Measurements from ENCODE around the gene ANKFN1.

Gene ANKFN1

DNA sequence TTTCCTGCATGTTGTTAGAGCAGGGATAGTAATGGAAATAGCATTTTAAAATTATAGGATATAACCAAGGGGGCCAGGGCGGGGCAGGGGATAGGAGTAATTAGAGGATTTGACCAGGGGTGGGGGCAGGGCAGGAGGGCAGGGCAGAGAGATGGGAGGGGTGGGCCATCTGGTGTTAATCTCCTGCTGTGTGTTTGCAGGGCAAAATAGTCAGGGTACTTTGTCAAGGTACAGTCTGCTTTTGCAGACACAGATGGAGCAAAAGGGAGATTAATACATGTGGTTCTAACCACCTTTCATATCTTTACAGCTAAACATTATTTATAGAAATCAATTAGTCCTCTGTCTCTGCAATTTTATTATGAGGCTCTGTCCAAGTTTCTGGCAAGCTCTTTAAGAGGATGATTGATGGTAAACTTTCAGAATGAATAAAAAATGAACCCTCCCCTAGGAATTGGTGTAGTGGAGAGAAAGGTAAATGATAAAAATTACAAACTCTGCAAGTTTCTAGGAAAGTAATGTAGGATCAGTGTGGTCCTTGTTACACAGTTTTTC is 6.6 kb downstream of the ANKFN1 start:
- no peaks in the 10 kb centered on the region for H3K9me3 Mint-ChIP-seq
- H3K27me3 Mint-ChIP-seq (ENCODE audit: low read depth), result peaks cover 3% of the 10 kb centered on the region
- no peaks in the 10 kb centered on the region for H3K4me1 Mint-ChIP-seq (ENCODE audit: low read depth)
- H3K36me3 Mint-ChIP-seq (ENCODE audit: low read depth), result no peaks in the 10 kb centered on the region
- DNase-seq (ENCODE audit: low spot score), result no peak
- no peak overlapping the region for H3K27ac Mint-ChIP-seq
- H3K4me3 Mint-ChIP-seq, result no peak overlapping the region

DNA sequence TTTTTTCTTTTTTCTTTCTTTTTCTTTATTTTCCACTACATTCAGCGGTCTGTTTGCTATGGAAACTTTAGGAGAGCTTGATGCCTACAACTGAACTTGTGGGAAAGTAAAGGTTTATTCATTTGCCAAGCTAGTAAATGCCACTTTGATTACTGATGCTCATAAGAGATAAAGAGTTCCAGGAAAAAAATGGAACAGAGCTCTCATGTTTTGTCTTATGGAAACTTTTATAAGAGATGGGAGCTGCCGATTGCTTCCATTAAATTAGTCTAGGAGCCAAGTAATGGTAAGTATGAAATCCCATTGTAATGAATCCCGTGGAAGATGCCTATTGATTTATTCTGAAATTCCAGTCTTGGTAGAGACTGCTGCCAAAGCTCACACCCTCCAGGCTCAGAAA is 7.1 kb downstream of the ANKFN1 start:
- H3K4me3 Mint-ChIP-seq, result no peak overlapping the region

DNA sequence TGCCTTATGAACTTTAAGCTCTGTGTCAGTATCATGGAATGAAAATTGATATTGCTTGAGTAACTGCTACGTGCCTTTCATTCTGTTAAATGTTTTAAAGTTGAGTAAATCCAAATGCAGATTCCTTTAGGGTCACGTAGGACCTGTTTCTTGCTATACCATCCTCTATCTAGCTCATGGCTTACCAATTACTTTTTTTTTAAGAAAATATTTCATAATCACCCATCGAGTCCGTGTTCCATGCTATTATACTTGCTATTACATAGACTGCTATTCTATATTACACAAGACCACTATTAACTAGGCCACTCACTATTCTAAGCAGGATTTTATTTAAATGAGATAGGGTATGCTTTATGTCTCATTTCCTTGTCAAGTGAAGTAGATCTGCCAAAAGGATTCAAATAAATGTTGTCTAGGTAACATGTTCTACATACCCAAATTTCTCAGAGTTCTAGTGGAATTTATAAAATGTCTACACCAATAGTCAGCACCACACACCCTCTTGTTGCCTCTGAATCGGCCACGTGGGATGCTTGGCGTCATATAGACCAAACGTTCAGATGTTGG is 11.9 kb downstream of the ANKFN1 start:
- Mint-ChIP-seq H3K27ac (no peak overlapping the region), H3K4me3 (no peak overlapping the region), H3K9me3 (no peaks in the 10 kb centered on the region), H3K36me3 (ENCODE audit: low read depth) (no peaks in the 10 kb centered on the region), H3K27me3 (ENCODE audit: low read depth) (peaks cover 7% of the 10 kb centered on the region), H3K4me1 (ENCODE audit: low read depth) (no peaks in the 10 kb centered on the region)
- no peak for DNase-seq (ENCODE audit: low spot score)

More for the DNA sequence above, 7.1 kb downstream of the ANKFN1 start:
- Mint-ChIP-seq H3K4me1 (ENCODE audit: low read depth) (no peaks in the 10 kb centered on the region), H3K27me3 (ENCODE audit: low read depth) (peaks cover 3% of the 10 kb centered on the region), H3K36me3 (ENCODE audit: low read depth) (no peaks in the 10 kb centered on the region), H3K9me3 (no peaks in the 10 kb centered on the region), H3K27ac (no peak overlapping the region)
- DNase-seq (ENCODE audit: low spot score), result no peak

DNA sequence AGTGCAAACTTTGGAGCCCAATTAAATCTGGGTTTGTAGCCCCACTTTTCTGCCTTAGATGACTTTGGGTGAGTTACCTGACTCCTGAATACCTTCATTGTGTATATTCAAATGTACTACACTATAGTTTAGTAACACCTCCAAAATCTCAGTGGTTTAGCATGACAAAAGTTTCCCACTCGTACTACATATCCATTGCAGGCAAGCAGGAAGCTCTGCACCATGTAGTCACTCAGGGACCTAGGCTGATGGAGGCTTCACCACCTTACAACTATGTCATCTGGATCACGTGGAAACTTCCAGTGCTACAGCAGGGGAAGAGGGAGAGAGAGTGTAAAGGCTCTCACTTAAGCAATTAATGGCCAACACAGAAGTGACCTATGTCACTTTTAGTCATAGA is 14.2 kb downstream of the ANKFN1 start:
- no peaks in the 10 kb centered on the region for H3K4me1 Mint-ChIP-seq (ENCODE audit: low read depth)
- no peak overlapping the region for H3K27ac Mint-ChIP-seq
- no peak for DNase-seq (ENCODE audit: low spot score)
- H3K9me3 Mint-ChIP-seq, result no peaks in the 10 kb centered on the region
- H3K36me3 Mint-ChIP-seq (ENCODE audit: low read depth), result no peaks in the 10 kb centered on the region
- H3K4me3 Mint-ChIP-seq, result no peak overlapping the region
- H3K27me3 Mint-ChIP-seq (ENCODE audit: low read depth), result peaks cover 4% of the 10 kb centered on the region

DNA sequence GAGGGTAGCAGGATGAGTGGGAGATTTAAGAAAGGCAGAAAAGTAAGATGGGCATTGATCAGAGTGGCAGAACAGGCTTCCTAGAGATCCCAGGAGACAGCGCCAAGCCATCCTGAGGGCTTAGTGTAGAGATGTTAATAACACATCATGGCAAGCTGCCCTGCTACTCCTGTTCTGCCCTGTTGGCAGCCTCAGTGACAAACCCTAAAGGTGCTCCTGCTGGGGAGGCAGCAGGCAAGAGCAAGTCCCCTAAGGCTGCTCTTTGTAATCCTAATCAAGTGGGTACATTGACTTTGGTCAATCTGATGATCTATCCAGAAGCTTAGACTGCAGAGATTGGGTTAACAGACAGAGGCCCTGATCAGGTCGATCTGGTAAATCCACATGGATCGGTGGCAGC is 16.3 kb downstream of the ANKFN1 start:
- peaks cover 4% of the 10 kb centered on the region for H3K27me3 Mint-ChIP-seq (ENCODE audit: low read depth)
- H3K27ac Mint-ChIP-seq, result no peak overlapping the region
- no peaks in the 10 kb centered on the region for H3K36me3 Mint-ChIP-seq (ENCODE audit: low read depth)

DNA sequence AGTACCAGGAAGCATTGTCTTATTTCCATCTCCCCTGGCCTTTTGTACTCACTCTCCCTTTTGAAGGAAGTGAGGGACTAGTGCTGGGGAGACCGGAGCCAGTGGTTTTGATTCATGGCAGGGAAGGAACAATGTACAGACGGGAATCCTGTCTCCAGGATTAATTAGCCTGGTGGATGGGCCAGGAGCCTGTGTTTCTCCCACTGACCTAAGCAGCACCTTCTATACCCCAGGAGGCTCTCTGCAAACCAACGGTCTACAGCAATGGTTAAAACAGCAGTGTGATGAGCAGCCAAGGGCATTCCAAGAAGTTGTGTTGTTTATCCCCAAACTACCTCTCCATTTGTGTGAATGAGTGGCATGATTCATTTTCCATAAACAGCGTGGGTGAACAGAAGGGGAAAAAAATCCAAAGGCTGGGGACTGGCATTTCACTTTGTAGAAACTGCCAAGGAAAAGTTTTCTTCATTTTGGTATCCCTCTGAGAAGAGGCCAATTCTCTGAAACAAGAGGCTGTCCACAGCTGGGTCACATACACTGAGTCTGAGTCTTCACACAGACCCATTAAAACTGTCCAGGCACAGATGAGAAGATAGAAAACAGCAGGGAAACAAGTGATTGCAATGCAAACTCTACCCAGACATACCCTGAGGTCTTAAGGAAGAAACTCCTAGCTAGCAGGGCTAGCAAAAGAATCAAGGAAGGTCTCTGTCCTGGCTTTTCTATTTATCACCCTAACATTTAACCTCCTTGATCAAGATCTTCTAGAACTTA is 18.1 kb downstream of the ANKFN1 start:
- H3K27ac Mint-ChIP-seq, result no peak overlapping the region
- no peaks in the 10 kb centered on the region for H3K36me3 Mint-ChIP-seq (ENCODE audit: low read depth)
- no peak overlapping the region for H3K4me3 Mint-ChIP-seq
- DNase-seq (ENCODE audit: low spot score), result no peak
- H3K9me3 Mint-ChIP-seq, result no peaks in the 10 kb centered on the region
- peaks cover 4% of the 10 kb centered on the region for H3K27me3 Mint-ChIP-seq (ENCODE audit: low read depth)
- no peaks in the 10 kb centered on the region for H3K4me1 Mint-ChIP-seq (ENCODE audit: low read depth)

More for the DNA sequence above, 16.3 kb downstream of the ANKFN1 start:
- H3K4me3 Mint-ChIP-seq, result no peak overlapping the region
- H3K4me1 Mint-ChIP-seq (ENCODE audit: low read depth), result no peaks in the 10 kb centered on the region
- DNase-seq (ENCODE audit: low spot score), result no peak
- no peaks in the 10 kb centered on the region for H3K9me3 Mint-ChIP-seq

DNA sequence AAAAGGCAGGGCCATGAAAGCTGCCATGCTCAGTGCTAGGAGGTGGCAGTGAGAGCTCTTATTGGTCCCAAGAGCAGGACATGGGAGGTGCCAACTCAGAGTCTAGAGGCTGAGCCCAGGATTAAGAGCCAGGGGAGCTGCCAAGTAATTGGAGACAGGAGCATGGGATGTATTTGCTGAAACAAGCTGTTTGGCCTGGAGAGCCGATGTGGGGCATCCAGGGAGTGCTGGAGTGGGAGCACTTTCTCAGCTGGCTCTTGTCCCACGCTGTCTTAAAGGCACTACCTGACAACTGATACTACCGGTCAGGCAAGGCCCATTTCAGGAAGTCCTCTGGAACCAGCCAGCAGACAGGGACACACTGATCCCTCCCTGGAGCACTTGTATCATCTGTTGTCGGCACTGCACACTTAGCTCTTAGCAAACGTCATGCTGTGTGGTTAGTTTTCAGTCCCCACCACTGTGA is 19.3 kb downstream of the ANKFN1 start:
- no peaks in the 10 kb centered on the region for H3K4me1 Mint-ChIP-seq (ENCODE audit: low read depth)
- H3K4me3 Mint-ChIP-seq, result no peak overlapping the region
- no peaks in the 10 kb centered on the region for H3K36me3 Mint-ChIP-seq (ENCODE audit: low read depth)
- H3K27me3 Mint-ChIP-seq (ENCODE audit: low read depth), result peaks cover under 1% of the 10 kb centered on the region
- no peak overlapping the region for H3K27ac Mint-ChIP-seq
- no peak for DNase-seq (ENCODE audit: low spot score)
- no peaks in the 10 kb centered on the region for H3K9me3 Mint-ChIP-seq

DNA sequence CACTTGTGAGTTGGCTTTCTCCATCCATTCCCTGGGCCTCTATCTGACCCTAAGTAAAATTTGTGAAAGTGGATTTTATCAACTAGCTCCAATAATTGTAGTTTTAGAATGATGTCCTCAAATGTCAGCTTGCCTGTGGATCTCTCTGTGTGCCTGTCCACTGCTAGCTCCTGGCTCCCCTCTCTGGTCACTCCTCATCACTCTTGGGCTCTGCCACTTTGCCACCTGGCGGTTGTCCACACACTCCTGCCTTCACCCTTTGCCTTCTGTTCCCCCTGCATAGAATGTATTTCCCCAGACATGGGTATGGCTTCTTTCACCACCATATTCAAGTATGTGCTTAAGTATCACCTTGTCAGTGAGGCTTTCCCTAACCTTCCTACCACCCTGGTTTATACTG is 19.8 kb downstream of the ANKFN1 start:
- Mint-ChIP-seq H3K9me3 (no peaks in the 10 kb centered on the region), H3K36me3 (ENCODE audit: low read depth) (no peaks in the 10 kb centered on the region), H3K4me1 (ENCODE audit: low read depth) (no peaks in the 10 kb centered on the region), H3K4me3 (no peak overlapping the region), H3K27ac (no peak overlapping the region), H3K27me3 (ENCODE audit: low read depth) (no peaks in the 10 kb centered on the region)
- no peak for DNase-seq (ENCODE audit: low spot score)

DNA sequence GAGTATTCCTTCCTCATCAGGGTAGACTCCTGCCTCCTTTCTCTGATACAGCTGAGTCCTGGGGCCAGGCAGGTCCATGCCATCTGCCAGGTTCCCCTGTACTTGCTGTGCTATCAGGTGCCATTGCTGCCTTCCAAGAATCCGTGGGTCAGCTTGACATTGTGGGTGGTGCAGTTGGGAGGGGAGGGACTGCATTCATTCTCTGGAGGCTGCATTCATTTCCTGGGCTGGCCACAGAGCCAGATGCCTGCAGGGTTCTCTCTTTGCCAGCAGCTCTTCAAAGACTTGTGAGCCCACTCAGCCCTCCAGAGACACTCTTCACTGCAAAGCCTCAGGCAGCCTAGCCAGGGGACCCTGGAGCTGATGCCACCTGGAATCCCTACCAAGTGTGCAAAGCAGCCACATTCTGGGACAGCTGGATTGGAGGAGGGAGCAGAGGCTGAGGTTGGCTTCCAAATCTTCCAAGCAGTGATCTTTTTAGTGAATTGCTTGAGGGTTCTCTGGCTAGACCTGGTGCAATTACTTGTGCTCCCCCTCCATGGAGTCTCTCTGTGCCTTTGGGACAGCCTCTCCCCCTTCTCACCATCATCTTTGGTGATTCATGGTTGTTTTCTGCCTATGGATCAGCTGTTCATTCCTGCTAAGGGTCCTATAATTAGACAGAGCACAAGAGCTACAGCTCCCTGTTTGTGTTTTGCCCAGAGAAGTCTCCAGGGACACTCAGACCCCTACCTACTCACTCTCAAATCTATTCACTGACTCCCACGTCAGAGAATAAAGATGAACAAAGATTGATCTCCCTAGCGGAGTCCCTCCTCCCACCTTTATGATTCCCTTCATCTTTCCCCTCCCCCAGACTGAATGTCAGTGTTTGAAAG is 20.9 kb downstream of the ANKFN1 start:
- Mint-ChIP-seq H3K27ac (no peak overlapping the region), H3K36me3 (ENCODE audit: low read depth) (no peaks in the 10 kb centered on the region), H3K4me1 (ENCODE audit: low read depth) (no peaks in the 10 kb centered on the region), H3K4me3 (no peak overlapping the region), H3K9me3 (no peaks in the 10 kb centered on the region), H3K27me3 (ENCODE audit: low read depth) (no peaks in the 10 kb centered on the region)
- no peak for DNase-seq (ENCODE audit: low spot score)

DNA sequence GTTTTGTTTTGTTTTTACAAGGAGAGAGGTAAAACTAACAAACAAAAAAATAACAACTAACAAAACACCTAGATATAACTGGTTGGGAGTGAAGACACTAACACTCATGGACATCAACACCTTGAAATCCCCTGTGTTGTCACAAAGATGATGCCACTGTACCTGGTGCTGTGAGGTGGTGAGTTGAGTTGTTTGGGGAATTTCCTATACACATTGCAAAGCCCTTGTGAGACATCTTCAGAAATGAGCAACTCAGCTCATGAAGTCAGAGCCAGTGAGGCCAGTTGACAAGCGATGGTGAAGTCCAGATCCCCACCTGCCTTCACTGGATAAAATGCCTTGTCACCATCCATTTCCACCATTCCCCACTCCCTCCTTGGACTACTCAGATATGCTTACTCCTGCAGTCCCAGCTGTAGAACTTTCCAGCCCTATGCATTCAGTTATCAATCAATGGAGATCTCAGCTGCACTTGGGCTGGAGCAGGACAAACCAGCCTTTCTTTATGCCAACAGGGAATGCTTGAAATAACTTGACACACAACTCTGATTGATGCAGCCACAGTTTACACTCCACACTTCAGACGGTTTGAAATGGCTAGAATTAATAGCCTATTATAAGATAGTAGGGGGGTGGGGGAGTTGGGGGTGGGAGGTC is 22.2 kb downstream of the ANKFN1 start:
- no peak for DNase-seq (ENCODE audit: low spot score)
- Mint-ChIP-seq H3K27me3 (ENCODE audit: low read depth) (no peaks in the 10 kb centered on the region), H3K36me3 (ENCODE audit: low read depth) (no peaks in the 10 kb centered on the region), H3K9me3 (no peaks in the 10 kb centered on the region), H3K27ac (no peak overlapping the region), H3K4me3 (no peak overlapping the region), H3K4me1 (ENCODE audit: low read depth) (no peaks in the 10 kb centered on the region)

DNA sequence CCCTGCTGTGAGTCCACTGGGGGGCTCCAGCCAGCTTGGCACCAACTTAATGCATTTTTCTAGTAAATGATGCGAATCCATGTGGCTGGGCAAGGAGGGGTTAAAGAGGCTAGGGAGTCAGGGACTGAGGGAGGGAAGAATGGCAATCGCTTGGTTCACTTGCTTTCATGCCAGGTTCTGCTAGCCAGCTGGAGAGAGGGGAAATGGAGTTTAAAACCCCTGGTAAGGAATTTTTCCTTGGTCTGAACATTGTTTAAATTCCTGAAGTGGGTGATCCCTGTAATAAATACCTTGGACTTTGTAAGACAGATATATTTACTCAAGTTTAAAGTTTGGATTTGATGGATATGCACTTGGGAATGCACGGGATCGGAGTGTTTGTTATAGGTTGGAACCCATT is 22.8 kb downstream of the ANKFN1 start:
- H3K27ac Mint-ChIP-seq, result no peak overlapping the region
- DNase-seq (ENCODE audit: low spot score), result no peak
- H3K4me3 Mint-ChIP-seq, result no peak overlapping the region
- H3K9me3 Mint-ChIP-seq, result no peaks in the 10 kb centered on the region
- no peaks in the 10 kb centered on the region for H3K27me3 Mint-ChIP-seq (ENCODE audit: low read depth)
- H3K4me1 Mint-ChIP-seq (ENCODE audit: low read depth), result no peaks in the 10 kb centered on the region
- H3K36me3 Mint-ChIP-seq (ENCODE audit: low read depth), result no peaks in the 10 kb centered on the region

DNA sequence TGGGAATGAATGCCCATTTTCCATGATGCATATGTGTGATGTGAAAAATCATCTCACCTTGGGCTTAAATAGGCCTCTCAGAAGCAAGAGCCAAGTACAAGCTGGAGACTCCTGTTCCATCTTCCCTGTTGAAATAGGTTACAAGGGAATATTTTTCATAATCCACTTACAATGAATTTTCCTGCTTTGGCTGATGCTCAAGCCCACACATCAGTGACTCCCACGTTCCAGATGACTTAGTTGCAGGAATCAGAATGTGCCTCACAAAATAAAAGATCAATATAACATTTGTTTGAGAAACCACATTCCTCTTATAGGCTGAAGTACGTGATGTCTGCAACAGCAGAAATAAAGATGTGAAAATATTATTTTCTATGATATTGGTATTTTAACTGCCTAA is 24.1 kb downstream of the ANKFN1 start:
- DNase-seq (ENCODE audit: low spot score), result no peak
- Mint-ChIP-seq H3K27me3 (ENCODE audit: low read depth) (no peaks in the 10 kb centered on the region), H3K9me3 (no peaks in the 10 kb centered on the region), H3K4me3 (no peak overlapping the region), H3K4me1 (ENCODE audit: low read depth) (no peaks in the 10 kb centered on the region), H3K36me3 (ENCODE audit: low read depth) (no peaks in the 10 kb centered on the region), H3K27ac (no peak overlapping the region)

DNA sequence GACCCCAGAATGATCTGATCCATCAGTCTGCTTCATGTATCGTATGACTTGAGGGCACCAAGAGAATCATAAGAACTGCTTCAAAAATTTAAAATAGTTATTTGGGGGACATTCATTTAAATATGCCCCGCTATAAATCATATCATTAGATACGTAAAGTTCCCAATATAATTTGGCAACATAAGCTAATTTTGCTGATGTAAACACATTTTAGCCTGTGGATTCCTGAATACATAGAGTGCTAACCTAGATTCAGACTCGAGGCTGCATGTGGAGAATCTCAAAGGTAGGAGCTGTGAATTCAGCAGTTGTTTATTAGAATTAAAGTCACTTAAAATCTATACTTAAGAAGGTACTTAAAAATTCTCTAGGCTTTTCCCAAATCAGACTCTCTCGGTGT is 24.9 kb downstream of the ANKFN1 start:
- Mint-ChIP-seq H3K36me3 (ENCODE audit: low read depth) (no peaks in the 10 kb centered on the region), H3K27ac (no peak overlapping the region), H3K4me1 (ENCODE audit: low read depth) (no peaks in the 10 kb centered on the region), H3K27me3 (ENCODE audit: low read depth) (no peaks in the 10 kb centered on the region), H3K9me3 (no peaks in the 10 kb centered on the region), H3K4me3 (no peak overlapping the region)
- no peak for DNase-seq (ENCODE audit: low spot score)
